Neural progenitor cell (in vitro differentiated cells): ENCODE measurements around the gene TRIP13. TPM values are rescaled to one million over a fixed set of nuclear protein-coding genes. Genes with fewer than 3 reads are reported as not detected.

Experiments used
- DNase-seq: peaks from one replicate; pipeline ENCODE4 v3.0.0-alpha.2; 2016; ENCODE audit warnings: low spot score
- H2AFZ ChIP-seq: fragments of 200-600 bp; sonication (generic); replicated peaks from 2 replicates; pipeline ENCODE4 v1.6.1; 2016; ENCODE audit warnings: antibody characterized with exemption
- H3F3A ChIP-seq: fragments of 200-600 bp; sonication (generic); 2 replicates; pipeline ENCODE4 v1.6.1; 2016; ENCODE audit warnings: antibody characterized with exemption, low read depth
- H3K27ac ChIP-seq: fragments of 200-600 bp; sonication (generic); 2 replicates; pipeline ENCODE4 v1.5.1; 2016; ENCODE audit warnings: mild to moderate bottlenecking
- H3K27me3 ChIP-seq: fragments of 200-600 bp; sonication (generic); 2 replicates; pipeline ENCODE4 v1.6.1; 2016; ENCODE audit warnings: mild to moderate bottlenecking, moderate library complexity
- H3K36me3 ChIP-seq: fragments of 200-600 bp; sonication (generic); 2 replicates; pipeline ENCODE4 v1.5.1; 2016
- H3K4me1 ChIP-seq: fragments of 200-600 bp; sonication (generic); 2 replicates; pipeline ENCODE4 v1.6.1; 2016; ENCODE audit warnings: mixed run types
- H3K4me2 ChIP-seq: fragments of 200-600 bp; sonication (generic); 2 replicates; pipeline ENCODE4 v1.6.1; 2016
- H3K4me3 ChIP-seq: fragments of 200-600 bp; sonication (generic); 2 replicates; pipeline ENCODE4 v1.5.1; 2016
- H3K79me2 ChIP-seq: fragments of 200-600 bp; sonication (generic); 2 replicates; pipeline ENCODE4 v1.6.1; 2016; ENCODE audit warnings: low read depth
- H3K9ac ChIP-seq: fragments of 200-600 bp; sonication (generic); 2 replicates; pipeline ENCODE4 v1.6.1; 2016
- H3K9me3 ChIP-seq: fragments of 200-600 bp; sonication (generic); 2 replicates; pipeline ENCODE4 v1.5.1; 2016; ENCODE audit warnings: low read depth
- H4K20me1 ChIP-seq: fragments of 200-600 bp; sonication (generic); 2 replicates; pipeline ENCODE4 v1.6.1; 2016; ENCODE audit warnings: low read depth
- H3K27ac Mint-ChIP-seq: 3 replicates; pipeline ENCODE4 v1.8.0; 2021; ENCODE audit warnings: mixed read lengths
- H3K27me3 Mint-ChIP-seq: 2 replicates; pipeline ENCODE4 v1.8.0; 2022; ENCODE audit warnings: low read depth, mild to moderate bottlenecking, inconsistent platforms, moderate library complexity, mixed read lengths; ENCODE audit not compliant: insufficient read depth
- H3K36me3 Mint-ChIP-seq: 3 replicates; pipeline ENCODE4 v1.8.0; 2021; ENCODE audit warnings: mixed read lengths
- H3K4me1 Mint-ChIP-seq: 3 replicates; pipeline ENCODE4 v1.8.0; 2021; ENCODE audit warnings: mixed read lengths
- H3K4me3 Mint-ChIP-seq: 3 replicates; pipeline ENCODE4 v1.8.0; 2021; ENCODE audit warnings: mild to moderate bottlenecking, moderate library complexity, mixed read lengths
- H3K9me3 Mint-ChIP-seq: 3 replicates; pipeline ENCODE4 v1.8.0; 2020; ENCODE audit warnings: mixed read lengths
- CTCF ChIP-seq: fragments of 200-600 bp; sonication (generic); IDR thresholded peaks from 2 replicates; pipeline ENCODE4 v1.5.1; 2017; ENCODE audit warnings: antibody characterized with exemption, mild to moderate bottlenecking
- EZH2 ChIP-seq: fragments of 200-600 bp; sonication (generic); IDR thresholded peaks from 2 replicates; pipeline ENCODE4 v1.6.1; 2017; ENCODE audit warnings: antibody characterized with exemption, mild to moderate bottlenecking, moderate library complexity
- EZH2phosphoT487 ChIP-seq: fragments of 200-600 bp; sonication (generic); IDR thresholded peaks from 2 replicates; pipeline ENCODE4 v1.6.1; 2017; ENCODE audit warnings: antibody characterized with exemption
- total RNA-seq: library from RNA; depleted of rRNA; stranded (reverse); fragments of >200 nt; gene quantifications from 2 replicates; pipeline ENCODE4 v1.2.3, GENCODE V29; 2015; ENCODE audit warnings: low replicate concordance

The TRIP13 gene
- total RNA-seq, 1 donor from 2014 or later, result 32.3 TPM

DNA sequence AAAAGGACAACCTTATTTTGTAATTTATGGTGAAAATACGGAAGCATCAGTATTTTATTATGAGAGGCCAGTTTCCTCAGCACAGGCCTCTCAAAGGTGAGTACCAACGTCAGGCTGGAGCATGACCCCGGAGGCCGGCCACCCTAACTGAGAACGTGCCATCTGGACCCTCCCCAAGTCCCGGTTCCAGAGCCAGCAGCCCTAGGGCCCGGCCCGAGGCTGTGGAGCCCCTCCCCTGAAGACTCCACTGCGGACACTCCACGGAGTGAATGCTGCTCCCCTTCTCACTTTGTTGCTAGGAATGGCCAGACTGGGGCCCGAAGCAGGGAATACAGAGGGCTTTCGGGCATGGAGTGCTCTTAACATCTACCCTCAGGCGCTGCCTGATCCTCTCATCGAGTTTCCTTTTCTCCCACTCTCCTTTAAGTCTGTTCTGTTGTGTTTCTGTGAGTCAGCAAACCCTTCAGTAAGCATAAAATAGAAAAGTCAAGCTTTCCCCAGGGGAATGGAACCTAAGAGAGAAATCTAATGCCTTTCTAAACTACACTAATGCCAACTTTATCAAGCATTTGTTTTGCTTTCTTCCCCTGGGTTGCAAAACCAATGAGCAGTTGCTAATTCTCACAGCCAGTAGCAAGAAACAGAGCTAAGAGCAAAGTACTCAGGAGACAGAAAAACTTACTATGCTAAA is 4.6 kb upstream of the TRIP13 start:
- no peaks in the 10 kb centered on the region for H3K27me3 Mint-ChIP-seq
- H3K4me3 Mint-ChIP-seq, result no peak overlapping the region
- Histone ChIP-seq H3K4me3 (no peak overlapping the region), H3K9ac (no peak overlapping the region), H3K79me2 (peaks cover 58% of the 10 kb centered on the region), H3K9me3 (no peaks in the 10 kb centered on the region), H3F3A (no peaks in the 10 kb centered on the region), H2AFZ (no peak overlapping the region), H4K20me1 (peaks cover 11% of the 10 kb centered on the region), H3K36me3 (peaks cover 10% of the 10 kb centered on the region), H3K27ac (no peak overlapping the region), H3K4me1 (peaks cover 12% of the 10 kb centered on the region), H3K4me2 (no peak overlapping the region), H3K27me3 (no peaks in the 10 kb centered on the region)
- peaks cover 7% of the 10 kb centered on the region for H3K4me1 Mint-ChIP-seq
- H3K9me3 Mint-ChIP-seq, result no peaks in the 10 kb centered on the region
- DNase-seq, result no peak
- no peak overlapping the region for H3K27ac Mint-ChIP-seq
- TF ChIP-seq EZH2phosphoT487, result no peak
- TF ChIP-seq EZH2, result no peak
- no peak for TF ChIP-seq CTCF
- peaks cover 40% of the 10 kb centered on the region for H3K36me3 Mint-ChIP-seq

GRCh38 chr5:888638-889035 is 4.0 kb upstream of the TRIP13 start:
- peaks cover 11% of the 10 kb centered on the region for H4K20me1 ChIP-seq
- no peak overlapping the region for H2AFZ ChIP-seq
- H3K36me3 Mint-ChIP-seq, result peaks cover 35% of the 10 kb centered on the region
- H3K36me3 ChIP-seq, result peaks cover 8% of the 10 kb centered on the region
- peaks cover 11% of the 10 kb centered on the region for H3K4me1 Mint-ChIP-seq
- H3K4me1 ChIP-seq, result peaks cover 12% of the 10 kb centered on the region
- H3K9ac ChIP-seq, result peak overlapping the region; percentile 0
- no peaks in the 10 kb centered on the region for H3K9me3 ChIP-seq
- no peak overlapping the region for H3K4me2 ChIP-seq
- no peak overlapping the region for H3K4me3 ChIP-seq
- no peaks in the 10 kb centered on the region for H3K9me3 Mint-ChIP-seq
- H3F3A ChIP-seq, result no peaks in the 10 kb centered on the region
- no peaks in the 10 kb centered on the region for H3K27me3 ChIP-seq
- peaks cover 58% of the 10 kb centered on the region for H3K79me2 ChIP-seq
- H3K27me3 Mint-ChIP-seq, result no peaks in the 10 kb centered on the region
- H3K27ac ChIP-seq, result no peak overlapping the region
- no peak overlapping the region for H3K27ac Mint-ChIP-seq
- DNase-seq, result no peak
- no peak overlapping the region for H3K4me3 Mint-ChIP-seq
- TF ChIP-seq CTCF (no peak), EZH2 (no peak), EZH2phosphoT487 (no peak)

DNA sequence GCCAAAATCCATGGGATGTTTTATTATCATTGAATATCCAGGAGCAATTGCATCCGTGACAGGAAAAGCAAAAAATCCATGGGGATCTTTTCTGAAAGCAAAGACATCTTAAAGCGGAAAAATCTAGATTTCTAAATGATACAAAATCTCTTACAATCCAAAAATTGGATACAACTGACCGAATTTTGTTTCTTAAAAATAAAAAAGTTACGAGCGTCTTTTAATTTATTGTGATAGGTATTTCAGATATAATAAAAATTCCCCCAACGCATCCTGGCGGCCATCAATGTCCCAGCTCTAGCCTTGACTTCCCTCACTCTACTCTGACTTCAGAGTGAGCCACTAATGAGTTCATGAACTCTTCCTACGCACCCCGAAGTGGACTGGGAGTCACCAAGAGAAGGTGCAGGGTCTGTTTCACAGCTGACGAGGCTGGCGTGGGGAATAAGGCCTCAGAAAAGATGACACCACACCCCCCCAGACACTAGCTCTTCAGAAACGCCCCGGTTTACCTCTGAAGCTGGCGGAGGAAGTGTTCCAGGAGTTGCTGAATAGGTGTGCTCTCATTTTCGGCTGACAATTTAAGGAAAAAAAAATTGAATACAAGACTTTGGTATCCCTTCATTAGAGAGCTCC is 3.5 kb upstream of the TRIP13 start:
- H3K27ac Mint-ChIP-seq, result no peak overlapping the region
- H3K36me3 ChIP-seq, result peaks cover 4% of the 10 kb centered on the region
- H3K9ac ChIP-seq, result peak overlapping the region; percentile 0
- no peaks in the 10 kb centered on the region for H3K9me3 ChIP-seq
- H3K36me3 Mint-ChIP-seq, result peaks cover 33% of the 10 kb centered on the region
- H3K9me3 Mint-ChIP-seq, result no peaks in the 10 kb centered on the region
- H3K4me2 ChIP-seq, result no peak overlapping the region
- H3K79me2 ChIP-seq, result peaks cover 58% of the 10 kb centered on the region
- peaks cover 12% of the 10 kb centered on the region for H3K4me1 ChIP-seq
- peaks cover 11% of the 10 kb centered on the region for H4K20me1 ChIP-seq
- H3K4me3 Mint-ChIP-seq, result no peak overlapping the region
- no peak overlapping the region for H3K4me3 ChIP-seq
- H3F3A ChIP-seq, result no peaks in the 10 kb centered on the region
- no peak for DNase-seq
- H3K4me1 Mint-ChIP-seq, result peaks cover 15% of the 10 kb centered on the region
- no peak overlapping the region for H3K27ac ChIP-seq
- no peaks in the 10 kb centered on the region for H3K27me3 ChIP-seq
- H2AFZ ChIP-seq, result no peak overlapping the region
- no peaks in the 10 kb centered on the region for H3K27me3 Mint-ChIP-seq
- no peak for TF ChIP-seq EZH2phosphoT487
- TF ChIP-seq EZH2, result no peak
- no peak for TF ChIP-seq CTCF
